NOMO-1 treated with dmso at 0.1 percent for 144 hours (cell line): Measurements from ENCODE around the gene ATP6V0C.
A peak's percentile ranks its signal among the peaks of the same experiment; 100 is the strongest.

Experiments
- DNase-seq: peaks from one replicate; lab custom pipeline; 2025; ENCODE audit not compliant: unreplicated experiment; lab: John Stamatoyannopoulos, UW

ATP6V0C gene

GRCh38 chr16:2508722-2509400 lies 4.9 kb upstream of the ATP6V0C start:
- DNase-seq, result no peak

DNA sequence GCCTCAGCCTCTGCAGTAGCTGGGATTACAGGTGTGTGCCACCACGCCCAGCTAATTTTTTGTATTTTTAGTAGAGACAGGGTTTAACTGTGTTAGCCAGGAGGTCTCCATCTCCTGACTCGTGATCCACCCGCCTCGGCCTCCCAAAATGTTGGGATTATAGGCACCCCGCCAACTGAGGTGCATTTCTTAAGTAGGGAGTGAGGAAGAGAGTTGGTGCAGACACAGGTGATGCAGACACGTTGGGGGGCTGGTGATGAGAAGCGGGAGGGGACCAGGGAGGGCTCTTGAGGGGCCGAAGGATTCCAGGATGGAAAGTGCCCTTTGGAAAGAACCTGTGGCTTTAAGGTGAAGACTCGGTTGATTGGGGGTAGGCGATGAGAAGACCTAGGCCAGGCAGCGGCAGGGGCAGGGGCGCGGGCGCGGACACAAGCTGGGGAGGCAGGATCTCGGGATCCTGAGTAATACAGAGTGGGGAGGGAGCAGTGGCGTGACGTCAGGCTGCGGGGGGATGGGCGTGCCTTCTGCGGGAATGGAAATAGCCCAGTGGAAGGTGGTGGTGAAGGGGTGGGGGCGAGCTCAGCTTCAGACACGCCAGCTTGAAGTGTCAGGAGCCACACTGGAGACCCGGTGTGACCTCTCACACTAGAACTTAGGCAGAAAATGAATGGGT lies 2.5 kb upstream of the ATP6V0C start:
- no peak for DNase-seq

DNA sequence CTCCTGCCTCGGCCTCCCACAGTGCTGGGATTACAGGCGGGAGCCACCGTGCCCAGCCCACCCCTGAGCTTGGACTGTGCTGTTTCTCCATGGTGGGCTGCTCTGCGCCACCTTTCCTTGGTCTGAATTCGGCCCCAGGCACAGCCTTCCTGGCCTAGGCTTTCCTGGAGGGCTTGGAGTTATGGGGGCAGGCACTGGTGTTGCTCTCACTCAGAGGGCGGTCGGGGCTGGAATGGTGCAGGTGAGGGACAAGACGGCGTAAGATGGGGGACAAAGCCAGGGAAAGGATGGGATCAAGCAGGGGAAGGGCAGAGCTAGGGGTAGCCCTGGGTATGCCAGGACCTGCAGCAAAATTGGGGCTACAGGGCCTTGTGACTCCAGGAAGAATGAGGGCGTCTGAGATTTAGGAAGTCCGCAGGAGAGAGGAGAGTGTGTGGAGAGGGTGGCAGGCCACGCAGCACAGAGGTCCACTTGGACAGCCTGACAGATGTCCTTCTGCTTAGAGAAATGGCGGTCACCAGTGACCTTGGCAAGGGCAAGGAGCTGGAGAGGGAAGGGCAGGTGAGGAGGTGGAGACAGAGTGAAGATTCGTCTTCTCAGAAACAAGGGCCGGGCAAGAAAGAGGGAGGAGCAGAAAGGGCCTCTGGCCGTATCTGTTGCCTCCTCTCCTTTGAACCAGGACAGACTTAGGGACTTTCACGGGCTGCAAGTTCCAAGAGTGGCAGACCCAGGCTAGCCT lies 1.6 kb upstream of the ATP6V0C start:
- no peak for DNase-seq

GRCh38 chr16:2512735-2513404 lies 882 bp upstream of the ATP6V0C start:
- no peak for DNase-seq

- DNase-seq, result no peak
Observed at GRCh38 chr16:2514333-2515179, 804 bp downstream of the ATP6V0C start.

- DNase-seq, result peak; percentile 43
Observed at GRCh38 chr16:2515180-2515851, 1.6 kb downstream of the ATP6V0C start.

DNA sequence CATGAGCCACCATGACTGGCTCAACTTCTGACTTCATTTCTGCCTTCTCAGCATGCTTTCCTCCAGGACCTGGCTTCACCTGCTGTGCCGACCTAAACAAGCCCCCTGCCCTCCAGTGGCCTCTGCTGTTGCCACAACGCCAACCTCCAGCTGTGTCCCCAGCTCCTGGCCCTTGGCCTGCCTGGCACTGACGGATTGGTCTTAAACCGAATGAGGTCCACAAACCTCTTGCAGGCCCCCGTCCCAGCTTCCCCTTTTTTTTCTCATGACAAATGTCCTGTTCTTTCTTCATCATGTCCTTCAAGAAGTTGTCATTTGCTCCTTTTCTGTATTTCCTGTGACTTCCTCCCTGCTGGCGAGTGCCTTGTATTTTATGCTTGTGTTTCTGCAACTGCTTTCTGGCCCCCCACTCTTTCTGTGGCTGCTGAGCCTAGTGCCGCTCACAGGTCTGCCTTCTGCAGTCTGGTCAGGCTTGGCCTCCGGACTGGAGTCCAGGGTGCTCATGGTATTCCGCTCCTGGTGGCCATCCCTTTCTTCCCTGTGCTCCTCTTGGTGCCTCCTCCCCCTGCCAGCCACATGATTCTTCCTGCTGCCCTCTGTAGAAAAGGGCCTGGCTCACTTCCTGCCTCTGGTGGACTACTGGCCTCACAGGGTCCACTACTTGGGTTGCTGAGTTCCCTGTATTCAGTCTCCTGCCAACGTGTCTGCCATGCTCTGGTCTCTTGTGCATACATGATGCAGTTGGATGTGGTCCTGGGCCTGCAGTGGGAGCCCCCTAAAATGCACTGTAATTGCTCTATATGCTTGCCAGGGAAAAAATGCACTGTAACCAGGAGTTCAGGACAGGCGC lies 2.9 kb downstream of the ATP6V0C start:
- peak; percentile 95 for DNase-seq

GRCh38 chr16:2517954-2518605 lies 4.3 kb downstream of the ATP6V0C start:
- no peak for DNase-seq

GRCh38 chr16:2518823-2519710 lies 5.3 kb downstream of the ATP6V0C start:
- DNase-seq, result no peak

- no peak for DNase-seq
Observed at GRCh38 chr16:2519711-2520080, 5.9 kb downstream of the ATP6V0C start.

DNA sequence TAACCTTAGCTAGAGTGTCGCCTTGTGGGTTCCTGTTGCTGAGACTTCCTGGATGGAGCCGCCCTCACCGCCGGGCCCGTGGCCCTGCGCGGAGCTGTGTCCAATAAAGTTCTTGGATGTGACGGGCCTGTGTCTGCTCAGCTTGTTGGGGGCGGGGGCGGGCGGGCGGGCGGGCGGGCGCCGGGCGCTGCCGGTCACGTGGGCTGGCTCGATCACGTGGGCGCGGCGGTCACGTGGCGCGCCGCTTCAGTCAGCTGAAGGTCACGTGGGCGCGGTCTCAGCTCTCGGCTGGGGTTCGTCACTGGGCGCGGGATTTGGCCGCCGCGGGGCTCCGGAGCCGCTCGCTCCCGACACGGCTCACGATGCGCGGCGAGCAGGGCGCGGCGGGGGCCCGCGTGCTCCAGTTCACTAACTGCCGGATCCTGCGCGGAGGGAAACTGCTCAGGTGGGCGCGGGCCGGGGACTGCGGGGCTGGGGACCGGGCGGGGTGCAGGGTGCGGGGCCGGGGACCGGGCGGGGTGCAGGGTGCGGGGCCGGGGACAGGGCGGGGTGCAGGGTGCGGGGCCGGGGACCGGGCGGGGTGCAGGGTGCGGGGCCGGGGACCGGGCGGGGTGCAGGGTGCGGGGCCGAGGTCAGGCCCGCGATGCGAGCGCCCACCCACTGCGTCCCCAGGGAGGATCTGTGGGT lies 6.5 kb downstream of the ATP6V0C start, which contains the start of gene AMDHD2:
AMDHD2 (plus strand) TSS at position 275 of the 687 bp plus-strand sequence; CDS start at position 363, 88 bp downstream.
- DNase-seq, result peak; percentile 77

DNA sequence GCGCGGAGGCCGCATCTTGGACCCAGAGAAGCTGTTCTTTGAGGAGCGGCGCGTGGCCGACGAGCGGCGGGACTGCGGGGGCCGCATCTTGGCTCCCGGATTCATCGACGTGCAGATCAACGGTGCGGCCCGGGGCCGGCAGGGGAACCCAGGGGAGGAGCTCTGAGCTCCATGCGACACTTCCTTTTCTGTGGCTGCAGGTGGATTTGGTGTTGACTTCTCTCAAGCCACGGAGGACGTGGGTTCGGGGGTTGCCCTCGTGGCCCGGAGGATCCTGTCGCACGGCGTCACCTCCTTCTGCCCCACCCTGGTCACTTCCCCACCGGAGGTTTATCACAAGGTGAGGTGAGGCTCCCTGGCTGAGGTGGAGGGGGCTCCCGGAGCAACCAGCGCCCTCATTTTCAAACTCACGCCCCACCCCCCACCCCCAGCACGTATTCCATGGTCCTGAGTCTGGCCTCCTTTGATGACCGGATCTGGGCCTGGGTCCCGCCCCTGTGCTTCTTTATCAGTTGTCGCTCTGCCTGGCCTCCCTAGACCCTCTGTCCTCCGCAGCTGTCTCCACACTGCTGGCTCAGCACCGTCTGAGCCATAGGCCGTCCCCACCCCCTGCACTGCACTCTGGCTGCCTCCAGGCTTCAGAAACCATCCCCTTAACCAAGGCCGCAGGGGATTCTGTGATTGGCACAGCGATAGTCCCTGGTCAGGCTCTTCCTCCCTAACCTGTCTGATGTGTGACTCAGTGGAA lies 7.2 kb downstream of the ATP6V0C start:
- DNase-seq, result no peak

GRCh38 chr16:2523801-2524231 lies 10.1 kb downstream of the ATP6V0C start:
- DNase-seq, result no peak

- DNase-seq, result no peak
Observed at GRCh38 chr16:2524339-2524938, 10.7 kb downstream of the ATP6V0C start.

DNA sequence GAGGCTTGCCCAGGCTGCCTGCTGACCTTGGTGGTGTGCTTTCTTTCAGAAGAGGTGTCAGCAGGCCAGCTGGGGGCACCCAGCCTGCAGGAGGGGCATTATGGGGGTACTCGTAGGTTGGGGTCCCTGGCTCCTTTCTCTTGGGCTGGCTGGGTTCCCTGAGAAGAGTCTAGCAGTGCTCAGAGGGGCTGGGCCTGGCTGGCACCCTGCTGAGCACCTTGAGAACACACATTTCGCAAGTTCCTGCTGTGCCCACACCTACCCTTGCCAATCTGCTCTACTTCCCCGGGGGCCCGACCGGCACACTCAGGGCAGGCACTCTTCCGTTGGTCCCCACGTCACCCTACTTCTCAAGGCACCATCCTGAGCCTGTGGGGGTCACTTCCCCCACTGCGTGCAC lies 12.4 kb downstream of the ATP6V0C start:
- no peak for DNase-seq
